WTC11 (cell line): Measurements from ENCODE around the gene PSMB11. TPM values are rescaled to one million over a fixed set of nuclear protein-coding genes. Genes with fewer than 3 reads are reported as not detected.

Experiments
- ATAC-seq: fragments of 200-7000 bp; cut with Tn5 transposase; 2 replicates; pipeline ENCODE4 v1.10.0; 2021; ENCODE audit warnings: mild to moderate bottlenecking, moderate library complexity
- CTCF ChIA-PET: fragments of 300-600 bp; sonication (Branson Sonifier 250); formaldehyde crosslinking; loops from one replicate; lab custom pipeline; 2021; ENCODE audit warnings: antibody characterized with exemption; lab: Charles Lee
- POLR2A ChIA-PET: fragments of 350-600 bp; sonication (Branson Sonifier 250); formaldehyde crosslinking; loops from one replicate; lab custom pipeline; 2021; ENCODE audit warnings: antibody characterized with exemption; lab: Charles Lee
- DNase-seq: peaks from one replicate; pipeline ENCODE4 v3.0.0; 2021; ENCODE audit warnings: low spot score
- H3K27ac Mint-ChIP-seq: 2 replicates; pipeline ENCODE4 v1.8.0; 2021; ENCODE audit warnings: mixed read lengths
- H3K27me3 Mint-ChIP-seq: 2 replicates; pipeline ENCODE4 v1.8.0; 2021; ENCODE audit warnings: low read depth, mild to moderate bottlenecking, moderate library complexity, mixed read lengths
- H3K36me3 Mint-ChIP-seq: 2 replicates; pipeline ENCODE4 v1.8.0; 2021; ENCODE audit warnings: mixed read lengths
- H3K4me1 Mint-ChIP-seq: 2 replicates; pipeline ENCODE4 v1.8.0; 2022; ENCODE audit warnings: mixed read lengths
- H3K4me3 Mint-ChIP-seq: 2 replicates; pipeline ENCODE4 v1.8.0; 2021; ENCODE audit warnings: mild to moderate bottlenecking, moderate library complexity, mixed read lengths
- H3K9me3 Mint-ChIP-seq: 2 replicates; pipeline ENCODE4 v1.8.0; 2021; ENCODE audit warnings: mixed read lengths
- CBFB ChIP-seq: sonication (generic); formaldehyde crosslinking; IDR thresholded peaks from 2 replicates; pipeline ENCODE4 v1.8.1; 2022; ENCODE audit warnings: mild to moderate bottlenecking, low read depth, missing genetic modification reagents
- CREM ChIP-seq: sonication (generic); formaldehyde crosslinking; IDR thresholded peaks from 2 replicates; pipeline ENCODE4 v1.8.1; 2022; ENCODE audit warnings: mild to moderate bottlenecking, missing genetic modification reagents, moderate library complexity
- FOXK1 ChIP-seq: sonication (generic); formaldehyde crosslinking; IDR thresholded peaks from 2 replicates; pipeline ENCODE4 v1.8.0; 2022; ENCODE audit warnings: mild to moderate bottlenecking, moderate library complexity, missing genetic modification reagents
- GABPB1 ChIP-seq: sonication (generic); formaldehyde crosslinking; IDR thresholded peaks from 2 replicates; pipeline ENCODE4 v1.8.1; 2023; ENCODE audit warnings: mild to moderate bottlenecking, missing genetic modification reagents
- GTF2I ChIP-seq: fragments of 250-450 bp; sonication (Bioruptor Pico); conservative IDR thresholded peaks from 2 replicates; pipeline ENCODE4 v1.4.0; 2021; ENCODE audit warnings: mild to moderate bottlenecking
- HMGA2 ChIP-seq: fragments of 250-450 bp; sonication (Bioruptor Pico); IDR thresholded peaks from 2 replicates; pipeline ENCODE4 v1.4.0; 2021; ENCODE audit warnings: mild to moderate bottlenecking, moderate library complexity
- MXD4 ChIP-seq: fragments of 250-450 bp; sonication (Bioruptor Pico); IDR thresholded peaks from 2 replicates; pipeline ENCODE4 v1.8.0; 2021; ENCODE audit warnings: mild to moderate bottlenecking, moderate library complexity, borderline replicate concordance
- NFE2L1 ChIP-seq: sonication (generic); formaldehyde crosslinking; IDR thresholded peaks from 2 replicates; pipeline ENCODE4 v1.8.1; 2023; ENCODE audit warnings: missing genetic modification reagents
- NR2C2 ChIP-seq: sonication (generic); formaldehyde crosslinking; IDR thresholded peaks from 2 replicates; pipeline ENCODE4 v1.8.0; 2022; ENCODE audit warnings: mild to moderate bottlenecking, missing genetic modification reagents
- NR3C1 ChIP-seq: sonication (generic); formaldehyde crosslinking; conservative IDR thresholded peaks from 2 replicates; pipeline ENCODE4 v1.8.1; 2023; ENCODE audit warnings: low read depth, mild to moderate bottlenecking, missing genetic modification reagents
- OVOL2 ChIP-seq: fragments of 250-450 bp; sonication (Bioruptor Pico); IDR thresholded peaks from 2 replicates; pipeline ENCODE4 v1.9.0; 2021; ENCODE audit warnings: mild to moderate bottlenecking, borderline replicate concordance
- PRRX2 ChIP-seq: fragments of 250-450 bp; sonication (Bioruptor Pico); IDR thresholded peaks from 2 replicates; pipeline ENCODE4 v1.8.0; 2021; ENCODE audit warnings: mild to moderate bottlenecking
- SMAD3 ChIP-seq: sonication (generic); formaldehyde crosslinking; IDR thresholded peaks from 2 replicates; pipeline ENCODE4 v1.8.0; 2022; ENCODE audit warnings: missing genetic modification reagents, mild to moderate bottlenecking, borderline replicate concordance
- TP53 ChIP-seq: sonication (generic); formaldehyde crosslinking; IDR thresholded peaks from 2 replicates; pipeline ENCODE4 v1.8.1; 2023; ENCODE audit warnings: mild to moderate bottlenecking, missing genetic modification reagents
- ZBTB21 ChIP-seq: sonication (generic); formaldehyde crosslinking; IDR thresholded peaks from 2 replicates; pipeline ENCODE4 v1.8.1; 2023; ENCODE audit warnings: mild to moderate bottlenecking, missing genetic modification reagents, borderline replicate concordance
- ZNF138 ChIP-seq: sonication (generic); formaldehyde crosslinking; conservative IDR thresholded peaks from 2 replicates; pipeline ENCODE4 v1.8.1; 2022; ENCODE audit warnings: mild to moderate bottlenecking, moderate library complexity, missing genetic modification reagents
- ZNF317 ChIP-seq: sonication (generic); formaldehyde crosslinking; IDR thresholded peaks from 2 replicates; pipeline ENCODE4 v1.8.1; 2023; ENCODE audit warnings: low read depth, mild to moderate bottlenecking, moderate library complexity, missing genetic modification reagents, borderline replicate concordance
- ZNF416 ChIP-seq: fragments of 250-450 bp; sonication (Bioruptor Pico); IDR thresholded peaks from 2 replicates; pipeline ENCODE4 v1.9.0; 2021; ENCODE audit warnings: mild to moderate bottlenecking, inconsistent platforms
- total RNA-seq: library from RNA; stranded (reverse); gene quantifications from 3 replicates; pipeline ENCODE4 v1.2.3, GENCODE V29; 2021
- TF ChIP-seq, protein P1 (sequence below): sonication (generic); formaldehyde crosslinking; IDR thresholded peaks from 2 replicates; pipeline ENCODE4 v1.8.0; 2023; ENCODE audit warnings: missing genetic modification reagents, mild to moderate bottlenecking, borderline replicate concordance
- TF ChIP-seq, protein P2 (sequence below): fragments of 250-450 bp; sonication (Bioruptor Pico); IDR thresholded peaks from 2 replicates; pipeline ENCODE4 v2.1.2; 2022; ENCODE audit warnings: mild to moderate bottlenecking, moderate library complexity
- TF ChIP-seq, protein P3 (sequence below): sonication (generic); formaldehyde crosslinking; IDR thresholded peaks from 2 replicates; pipeline ENCODE4 v1.8.0; 2022; ENCODE audit warnings: mild to moderate bottlenecking, missing genetic modification reagents
- TF ChIP-seq, protein P4 (sequence below): sonication (generic); formaldehyde crosslinking; IDR thresholded peaks from 2 replicates; pipeline ENCODE4 v1.8.1; 2023; ENCODE audit warnings: mild to moderate bottlenecking, missing genetic modification reagents
- TF ChIP-seq, protein P5 (sequence below): sonication (generic); formaldehyde crosslinking; conservative IDR thresholded peaks from 2 replicates; pipeline ENCODE4 v1.8.1; 2022; ENCODE audit warnings: mild to moderate bottlenecking, missing genetic modification reagents

PSMB11 gene
- total RNA-seq, 1 experiment from 2014 or later = not detected

DNA sequence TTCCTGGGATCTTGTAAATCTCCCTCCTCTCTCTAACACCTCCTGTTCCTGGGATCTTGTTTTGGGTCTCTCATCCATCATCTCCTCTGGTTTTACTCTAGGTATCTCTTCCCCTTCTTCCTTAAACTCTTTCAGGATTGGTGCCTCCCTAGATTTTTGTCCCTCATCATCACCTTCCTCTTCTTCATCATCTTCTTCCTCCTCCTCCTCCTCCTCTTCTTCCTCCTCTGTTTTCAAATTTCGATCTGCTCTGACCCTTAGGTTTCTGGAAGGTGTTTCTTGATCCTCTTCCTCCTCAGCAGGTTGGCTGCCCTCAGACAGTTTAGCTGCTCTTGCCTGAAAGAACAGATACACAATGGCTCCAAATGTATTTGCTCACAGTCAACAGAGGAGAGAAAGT lies 38.5 kb downstream of the PSMB11 start (continued):
- TF ChIP-seq, protein P1, sequence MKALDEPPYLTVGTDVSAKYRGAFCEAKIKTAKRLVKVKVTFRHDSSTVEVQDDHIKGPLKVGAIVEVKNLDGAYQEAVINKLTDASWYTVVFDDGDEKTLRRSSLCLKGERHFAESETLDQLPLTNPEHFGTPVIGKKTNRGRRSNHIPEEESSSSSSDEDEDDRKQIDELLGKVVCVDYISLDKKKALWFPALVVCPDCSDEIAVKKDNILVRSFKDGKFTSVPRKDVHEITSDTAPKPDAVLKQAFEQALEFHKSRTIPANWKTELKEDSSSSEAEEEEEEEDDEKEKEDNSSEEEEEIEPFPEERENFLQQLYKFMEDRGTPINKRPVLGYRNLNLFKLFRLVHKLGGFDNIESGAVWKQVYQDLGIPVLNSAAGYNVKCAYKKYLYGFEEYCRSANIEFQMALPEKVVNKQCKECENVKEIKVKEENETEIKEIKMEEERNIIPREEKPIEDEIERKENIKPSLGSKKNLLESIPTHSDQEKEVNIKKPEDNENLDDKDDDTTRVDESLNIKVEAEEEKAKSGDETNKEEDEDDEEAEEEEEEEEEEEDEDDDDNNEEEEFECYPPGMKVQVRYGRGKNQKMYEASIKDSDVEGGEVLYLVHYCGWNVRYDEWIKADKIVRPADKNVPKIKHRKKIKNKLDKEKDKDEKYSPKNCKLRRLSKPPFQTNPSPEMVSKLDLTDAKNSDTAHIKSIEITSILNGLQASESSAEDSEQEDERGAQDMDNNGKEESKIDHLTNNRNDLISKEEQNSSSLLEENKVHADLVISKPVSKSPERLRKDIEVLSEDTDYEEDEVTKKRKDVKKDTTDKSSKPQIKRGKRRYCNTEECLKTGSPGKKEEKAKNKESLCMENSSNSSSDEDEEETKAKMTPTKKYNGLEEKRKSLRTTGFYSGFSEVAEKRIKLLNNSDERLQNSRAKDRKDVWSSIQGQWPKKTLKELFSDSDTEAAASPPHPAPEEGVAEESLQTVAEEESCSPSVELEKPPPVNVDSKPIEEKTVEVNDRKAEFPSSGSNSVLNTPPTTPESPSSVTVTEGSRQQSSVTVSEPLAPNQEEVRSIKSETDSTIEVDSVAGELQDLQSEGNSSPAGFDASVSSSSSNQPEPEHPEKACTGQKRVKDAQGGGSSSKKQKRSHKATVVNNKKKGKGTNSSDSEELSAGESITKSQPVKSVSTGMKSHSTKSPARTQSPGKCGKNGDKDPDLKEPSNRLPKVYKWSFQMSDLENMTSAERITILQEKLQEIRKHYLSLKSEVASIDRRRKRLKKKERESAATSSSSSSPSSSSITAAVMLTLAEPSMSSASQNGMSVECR = no peak
- TF ChIP-seq NFE2L1 (CRISPR knock-in tag) (no peak), GABPB1 (CRISPR knock-in tag) (no peak), FOXK1 (no peak), NR2C2 (CRISPR knock-in tag) (no peak), PRRX2 (CRISPR knock-in tag) (no peak), NR3C1 (CRISPR knock-in tag) (no peak)

DNA sequence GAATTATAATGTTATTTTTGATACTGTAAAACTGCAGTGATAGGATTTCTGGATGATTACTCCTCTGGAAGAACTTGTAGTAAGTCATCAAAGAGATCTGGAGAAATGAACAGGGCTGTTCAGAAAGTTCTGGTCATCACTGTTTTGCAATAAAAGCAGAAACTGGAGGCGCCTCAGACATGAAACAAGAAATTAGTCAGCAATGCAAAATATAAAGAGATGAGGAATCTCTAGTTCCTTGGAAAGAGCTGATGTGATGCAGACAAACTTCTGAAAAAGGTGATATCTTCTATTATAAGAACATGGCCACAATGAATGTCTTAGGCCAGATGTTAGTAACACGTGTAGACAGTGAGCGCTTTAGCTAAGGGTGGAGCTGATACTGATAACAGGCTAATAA lies 43.4 kb downstream of the PSMB11 start:
- no peak overlapping the region for H3K4me3 Mint-ChIP-seq
- CTCF ChIA-PET = interaction anchor here (0.6 to 5.0 kb wide), 3 partner anchors 17 to 58 kb away, joined by 4 to 20 read pairs (median 4); no protein-coding TSS in a partner anchor
- DNase-seq (no peak), ATAC-seq (no peak)
- no peak overlapping the region for H3K27ac Mint-ChIP-seq
- no peaks in the 10 kb centered on the region for H3K4me1 Mint-ChIP-seq
- no peak for TF ChIP-seq ZNF317 (CRISPR knock-in tag)
- no peak for TF ChIP-seq CREM
- TF ChIP-seq OVOL2 (CRISPR knock-in tag) = no peak
- TF ChIP-seq ZNF138 (CRISPR knock-in tag) = no peak
- no peaks in the 10 kb centered on the region for H3K27me3 Mint-ChIP-seq
- POLR2A ChIA-PET = no interaction called here
- H3K9me3 Mint-ChIP-seq = no peaks in the 10 kb centered on the region
- peaks cover 81% of the 10 kb centered on the region for H3K36me3 Mint-ChIP-seq

DNA sequence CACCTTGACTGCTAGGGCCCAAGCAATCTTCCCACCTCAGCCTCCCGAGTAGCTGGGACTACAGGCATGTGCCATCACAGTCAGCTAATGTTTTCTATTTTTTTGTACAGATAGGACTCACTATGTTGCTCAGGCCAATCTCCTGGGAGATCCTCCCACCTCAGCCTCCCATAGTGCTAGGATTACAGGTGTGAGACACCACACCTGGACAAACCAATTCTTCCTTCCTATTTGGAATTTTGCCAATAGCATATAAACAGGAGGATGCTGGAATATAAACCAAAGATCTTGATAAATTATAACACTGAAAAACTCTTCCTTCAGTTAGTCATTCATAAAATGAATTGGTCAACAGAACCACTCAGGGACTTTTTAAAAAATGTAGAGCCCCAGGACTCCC lies 44.6 kb downstream of the PSMB11 start:
- POLR2A ChIA-PET = no interaction called here
- H3K27ac Mint-ChIP-seq = no peak overlapping the region
- TF ChIP-seq, protein P2, sequence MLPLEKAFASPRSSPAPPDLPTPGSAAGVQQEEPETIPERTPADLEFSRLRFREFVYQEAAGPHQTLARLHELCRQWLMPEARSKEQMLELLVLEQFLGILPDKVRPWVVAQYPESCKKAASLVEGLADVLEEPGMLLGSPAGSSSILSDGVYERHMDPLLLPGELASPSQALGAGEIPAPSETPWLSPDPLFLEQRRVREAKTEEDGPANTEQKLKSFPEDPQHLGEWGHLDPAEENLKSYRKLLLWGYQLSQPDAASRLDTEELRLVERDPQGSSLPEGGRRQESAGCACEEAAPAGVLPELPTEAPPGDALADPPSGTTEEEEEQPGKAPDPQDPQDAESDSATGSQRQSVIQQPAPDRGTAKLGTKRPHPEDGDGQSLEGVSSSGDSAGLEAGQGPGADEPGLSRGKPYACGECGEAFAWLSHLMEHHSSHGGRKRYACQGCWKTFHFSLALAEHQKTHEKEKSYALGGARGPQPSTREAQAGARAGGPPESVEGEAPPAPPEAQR = no peak
- TF ChIP-seq ZNF416 = no peak
- no peak for TF ChIP-seq GTF2I
- TF ChIP-seq, protein P3, sequence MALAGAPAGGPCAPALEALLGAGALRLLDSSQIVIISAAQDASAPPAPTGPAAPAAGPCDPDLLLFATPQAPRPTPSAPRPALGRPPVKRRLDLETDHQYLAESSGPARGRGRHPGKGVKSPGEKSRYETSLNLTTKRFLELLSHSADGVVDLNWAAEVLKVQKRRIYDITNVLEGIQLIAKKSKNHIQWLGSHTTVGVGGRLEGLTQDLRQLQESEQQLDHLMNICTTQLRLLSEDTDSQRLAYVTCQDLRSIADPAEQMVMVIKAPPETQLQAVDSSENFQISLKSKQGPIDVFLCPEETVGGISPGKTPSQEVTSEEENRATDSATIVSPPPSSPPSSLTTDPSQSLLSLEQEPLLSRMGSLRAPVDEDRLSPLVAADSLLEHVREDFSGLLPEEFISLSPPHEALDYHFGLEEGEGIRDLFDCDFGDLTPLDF (CRISPR knock-in tag) = no peak
- TF ChIP-seq, protein P4, sequence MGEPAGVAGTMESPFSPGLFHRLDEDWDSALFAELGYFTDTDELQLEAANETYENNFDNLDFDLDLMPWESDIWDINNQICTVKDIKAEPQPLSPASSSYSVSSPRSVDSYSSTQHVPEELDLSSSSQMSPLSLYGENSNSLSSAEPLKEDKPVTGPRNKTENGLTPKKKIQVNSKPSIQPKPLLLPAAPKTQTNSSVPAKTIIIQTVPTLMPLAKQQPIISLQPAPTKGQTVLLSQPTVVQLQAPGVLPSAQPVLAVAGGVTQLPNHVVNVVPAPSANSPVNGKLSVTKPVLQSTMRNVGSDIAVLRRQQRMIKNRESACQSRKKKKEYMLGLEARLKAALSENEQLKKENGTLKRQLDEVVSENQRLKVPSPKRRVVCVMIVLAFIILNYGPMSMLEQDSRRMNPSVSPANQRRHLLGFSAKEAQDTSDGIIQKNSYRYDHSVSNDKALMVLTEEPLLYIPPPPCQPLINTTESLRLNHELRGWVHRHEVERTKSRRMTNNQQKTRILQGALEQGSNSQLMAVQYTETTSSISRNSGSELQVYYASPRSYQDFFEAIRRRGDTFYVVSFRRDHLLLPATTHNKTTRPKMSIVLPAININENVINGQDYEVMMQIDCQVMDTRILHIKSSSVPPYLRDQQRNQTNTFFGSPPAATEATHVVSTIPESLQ = no peak
- TF ChIP-seq MXD4 (CRISPR knock-in tag) = no peak
- TF ChIP-seq ZBTB21 = no peak
- no peak for TF ChIP-seq HMGA2 (CRISPR knock-in tag)
- TF ChIP-seq CBFB (CRISPR knock-in tag) = no peak
- TF ChIP-seq, protein P5, sequence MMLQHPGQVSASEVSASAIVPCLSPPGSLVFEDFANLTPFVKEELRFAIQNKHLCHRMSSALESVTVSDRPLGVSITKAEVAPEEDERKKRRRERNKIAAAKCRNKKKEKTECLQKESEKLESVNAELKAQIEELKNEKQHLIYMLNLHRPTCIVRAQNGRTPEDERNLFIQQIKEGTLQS (CRISPR knock-in tag) = no peak
- TF ChIP-seq SMAD3 (CRISPR knock-in tag) = no peak
- no peak for TF ChIP-seq TP53 (CRISPR knock-in tag)
- no peak for DNase-seq
- H3K4me3 Mint-ChIP-seq = no peak overlapping the region
- H3K4me1 Mint-ChIP-seq = no peaks in the 10 kb centered on the region
- no peaks in the 10 kb centered on the region for H3K9me3 Mint-ChIP-seq
- CTCF ChIA-PET = interaction anchor here (5.0 kb wide), 1 partner anchor 18 kb away, joined by 20 read pairs; no protein-coding TSS in a partner anchor
- H3K36me3 Mint-ChIP-seq = peaks cover 75% of the 10 kb centered on the region
- no peaks in the 10 kb centered on the region for H3K27me3 Mint-ChIP-seq
- ATAC-seq = no peak
